ENCODE data around the gene ALK.
"Not testable (repeated sequence)": the region's sequence is repeated elsewhere in the genome, so short reads cannot be mapped to it uniquely, and the experiment has no call there.

The ALK gene

GRCh38 chr2:29831560-29831959, 89.8 kb downstream of the ALK start:
- Histone ChIP-seq H3K9ac (ENCODE audit: low read depth, low read length) (no peak overlapping the region), H3K27ac (ENCODE audit: low read length) (no peak overlapping the region), H4K20me1 (ENCODE audit: insufficient read depth, low read length) (no peaks in the 10 kb centered on the region), H3K79me2 (ENCODE audit: insufficient read depth, low read length) (no peaks in the 10 kb centered on the region), H3K27me3 (ENCODE audit: insufficient read depth, low read length, poor library complexity) (no peaks in the 10 kb centered on the region), H3K4me1 (ENCODE audit: insufficient read depth, low read length) (no peaks in the 10 kb centered on the region), H3K4me2 (ENCODE audit: insufficient read depth, low read length) (no peak overlapping the region), H3K4me3 (ENCODE audit: low read depth in 1 of 2, low read length in 2 of 2) (no peak overlapping the region), H3K9me3 (ENCODE audit: insufficient read depth, low read length, severe bottlenecking) (no peaks in the 10 kb centered on the region), H2AFZ (ENCODE audit: low read depth, low read length) (no peak overlapping the region), H3K36me3 (ENCODE audit: insufficient read depth, low read length) (no peaks in the 10 kb centered on the region)
- no peak for ATAC-seq (ENCODE audit: insufficient read depth, low read depth)
- DNase-seq, result no peak
- no peak for TF ChIP-seq EZH2 (IDR thresholded peaks at IDR 0.05; ENCODE audit: borderline replicate concordance, low read depth, low read length, severe bottlenecking)
- TF ChIP-seq CTCF (IDR thresholded peaks at IDR 0.05; ENCODE audit: borderline replicate concordance, extremely low read depth, low read length, poor library complexity, severe bottlenecking), result no peak

GRCh38 chr2:29829841-29830240, 91.5 kb downstream of the ALK start:
- no peak for ATAC-seq (ENCODE audit: insufficient read depth, low read depth)
- no peaks in the 10 kb centered on the region for H3K36me3 ChIP-seq (ENCODE audit: insufficient read depth, low read length)
- no peak overlapping the region for H3K4me3 ChIP-seq (ENCODE audit: low read depth in 1 of 2, low read length in 2 of 2)
- no peak for TF ChIP-seq CTCF (IDR thresholded peaks at IDR 0.05; ENCODE audit: borderline replicate concordance, extremely low read depth, low read length, poor library complexity, severe bottlenecking)
- TF ChIP-seq EZH2 (IDR thresholded peaks at IDR 0.05; ENCODE audit: borderline replicate concordance, low read depth, low read length, severe bottlenecking), result no peak
- H3K4me2 ChIP-seq (ENCODE audit: insufficient read depth, low read length), result no peak overlapping the region
- no peak overlapping the region for H3K9ac ChIP-seq (ENCODE audit: low read depth, low read length)
- no peaks in the 10 kb centered on the region for H4K20me1 ChIP-seq (ENCODE audit: insufficient read depth, low read length)
- no peaks in the 10 kb centered on the region for H3K79me2 ChIP-seq (ENCODE audit: insufficient read depth, low read length)
- no peaks in the 10 kb centered on the region for H3K27me3 ChIP-seq (ENCODE audit: insufficient read depth, low read length, poor library complexity)
- H3K4me1 ChIP-seq (ENCODE audit: insufficient read depth, low read length), result no peaks in the 10 kb centered on the region
- no peak for DNase-seq
- H3K27ac ChIP-seq (ENCODE audit: low read length), result no peak overlapping the region
- H3K9me3 ChIP-seq (ENCODE audit: insufficient read depth, low read length, severe bottlenecking), result no peaks in the 10 kb centered on the region
- no peak overlapping the region for H2AFZ ChIP-seq (ENCODE audit: low read depth, low read length)

GRCh38 chr2:29824145-29824544, 97.2 kb downstream of the ALK start:
- ATAC-seq (ENCODE audit: insufficient read depth, low read depth); H3K9me3 ChIP-seq (ENCODE audit: insufficient read depth, low read length, severe bottlenecking): not testable (repeated sequence)

GRCh38 chr2:29821591-29821990, 99.8 kb downstream of the ALK start:
- no peak overlapping the region for H2AFZ ChIP-seq (ENCODE audit: low read depth, low read length)
- H3K9me3 ChIP-seq (ENCODE audit: insufficient read depth, low read length, severe bottlenecking), result no peaks in the 10 kb centered on the region
- no peak for DNase-seq
- no peaks in the 10 kb centered on the region for H4K20me1 ChIP-seq (ENCODE audit: insufficient read depth, low read length)
- no peaks in the 10 kb centered on the region for H3K4me1 ChIP-seq (ENCODE audit: insufficient read depth, low read length)
- no peak for TF ChIP-seq CTCF (IDR thresholded peaks at IDR 0.05; ENCODE audit: borderline replicate concordance, extremely low read depth, low read length, poor library complexity, severe bottlenecking)
- no peak for TF ChIP-seq EZH2 (IDR thresholded peaks at IDR 0.05; ENCODE audit: borderline replicate concordance, low read depth, low read length, severe bottlenecking)
- ATAC-seq (ENCODE audit: insufficient read depth, low read depth), result no peak
- H3K79me2 ChIP-seq (ENCODE audit: insufficient read depth, low read length), result no peaks in the 10 kb centered on the region
- no peak overlapping the region for H3K4me2 ChIP-seq (ENCODE audit: insufficient read depth, low read length)
- H3K9ac ChIP-seq (ENCODE audit: low read depth, low read length), result no peak overlapping the region
- H3K36me3 ChIP-seq (ENCODE audit: insufficient read depth, low read length), result no peaks in the 10 kb centered on the region
- H3K4me3 ChIP-seq (ENCODE audit: low read depth in 1 of 2, low read length in 2 of 2), result no peak overlapping the region
- H3K27ac ChIP-seq (ENCODE audit: low read length), result no peak overlapping the region
- peaks cover 5% of the 10 kb centered on the region for H3K27me3 ChIP-seq (ENCODE audit: insufficient read depth, low read length, poor library complexity)

More at GRCh38 chr2:29824145-29824544, 97.2 kb downstream of the ALK start:
- H3K4me1 ChIP-seq (ENCODE audit: insufficient read depth, low read length); H3K36me3 ChIP-seq (ENCODE audit: insufficient read depth, low read length); H3K4me3 ChIP-seq (ENCODE audit: low read depth in 1 of 2, low read length in 2 of 2); DNase-seq; H3K9ac ChIP-seq (ENCODE audit: low read depth, low read length); H3K27me3 ChIP-seq (ENCODE audit: insufficient read depth, low read length, poor library complexity); H3K4me2 ChIP-seq (ENCODE audit: insufficient read depth, low read length); H3K79me2 ChIP-seq (ENCODE audit: insufficient read depth, low read length); H3K27ac ChIP-seq (ENCODE audit: low read length); H4K20me1 ChIP-seq (ENCODE audit: insufficient read depth, low read length); H2AFZ ChIP-seq (ENCODE audit: low read depth, low read length): not testable (repeated sequence)

Data from DND-41 (cell line).